NCI-H446 (cell line): ENCODE data around the gene FASTKD1.

ENCODE experiments used
- DNase-seq, 2 experiments: peaks; one replicate each; lab custom pipeline; 2025; lab: John Stamatoyannopoulos, UW

Gene FASTKD1

DNA sequence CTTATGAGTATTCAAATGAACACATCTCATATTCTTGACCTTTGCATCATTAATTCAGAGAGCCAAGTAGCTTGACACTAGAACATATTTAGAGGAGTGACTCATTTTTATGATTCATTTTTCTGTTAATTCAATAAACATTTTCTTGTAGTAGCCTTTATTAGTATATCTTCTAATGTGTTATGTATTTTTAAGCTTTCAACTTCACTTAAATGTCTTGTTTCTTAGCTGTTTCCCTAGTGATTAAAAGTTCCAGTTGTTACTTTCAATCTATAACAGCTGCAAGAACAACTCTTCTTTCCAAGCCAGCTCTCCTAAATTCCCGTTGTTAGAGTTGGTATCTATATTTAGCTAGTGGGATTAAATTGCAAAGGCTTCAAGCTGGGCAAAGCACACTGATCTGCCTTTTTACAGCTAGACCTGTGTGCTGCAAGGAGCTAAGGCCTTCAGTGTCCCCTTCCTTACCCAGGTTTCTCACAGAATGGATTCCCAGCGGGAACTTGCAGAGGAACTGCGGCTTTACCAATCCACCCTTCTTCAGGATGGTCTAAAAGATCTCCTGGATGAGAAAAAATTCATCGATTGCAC lies 64.3 kb downstream of the FASTKD1 start, which contains the start of gene KLHL41:
Gene KLHL41, plus strand, starts transcription at position 405 of the 588 bp plus-strand sequence. Its CDS starts 77 bp downstream, at position 482.
- no peak for DNase-seq

DNA sequence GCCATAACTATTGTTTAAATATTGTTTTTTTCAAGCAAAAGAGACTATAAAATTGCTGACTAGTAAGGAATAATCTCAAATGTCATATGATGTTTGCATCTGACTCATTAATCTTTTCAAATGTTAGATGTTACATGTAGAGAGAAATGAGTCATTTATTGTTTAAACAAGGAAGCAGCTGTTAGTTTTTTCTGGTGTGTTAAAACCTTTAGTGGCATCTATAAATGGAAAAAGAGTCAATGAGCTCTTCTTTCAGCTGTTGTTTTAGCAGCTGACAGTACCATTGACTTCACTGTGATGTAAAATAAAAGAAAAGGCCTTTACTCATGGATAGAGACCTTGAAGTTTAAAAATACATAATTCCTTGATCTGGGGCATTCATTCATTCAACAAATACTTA lies 66.0 kb downstream of the FASTKD1 start:
- peak; percentile 15 to 48 for DNase-seq

DNA sequence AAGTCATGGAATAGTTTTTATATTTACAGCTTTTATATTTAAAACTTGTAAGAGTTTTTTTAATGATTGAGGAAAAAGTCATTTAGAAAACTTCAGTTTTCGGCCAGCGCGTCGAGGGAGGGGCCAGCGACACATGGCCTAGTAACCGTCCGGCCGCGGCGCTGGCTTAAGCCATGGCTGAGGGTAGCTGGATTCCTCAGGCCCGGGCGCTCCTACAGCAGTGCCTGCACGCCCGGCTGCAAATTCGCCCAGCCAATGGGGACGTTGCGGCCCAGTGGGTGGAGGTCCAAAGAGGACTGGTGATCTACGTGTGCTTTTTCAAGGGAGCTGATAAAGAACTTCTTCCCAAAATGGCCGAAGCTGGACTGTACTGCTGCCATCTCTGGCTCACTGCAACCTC lies 69.0 kb downstream of the FASTKD1 start:
- no peak for DNase-seq

GRCh38 chr2:169495310-169495928 lies 78.2 kb downstream of the FASTKD1 start:
- DNase-seq, result no peak

- DNase-seq, result no peak
Measured at GRCh38 chr2:169493360-169493759, 80.3 kb downstream of the FASTKD1 start.

DNA sequence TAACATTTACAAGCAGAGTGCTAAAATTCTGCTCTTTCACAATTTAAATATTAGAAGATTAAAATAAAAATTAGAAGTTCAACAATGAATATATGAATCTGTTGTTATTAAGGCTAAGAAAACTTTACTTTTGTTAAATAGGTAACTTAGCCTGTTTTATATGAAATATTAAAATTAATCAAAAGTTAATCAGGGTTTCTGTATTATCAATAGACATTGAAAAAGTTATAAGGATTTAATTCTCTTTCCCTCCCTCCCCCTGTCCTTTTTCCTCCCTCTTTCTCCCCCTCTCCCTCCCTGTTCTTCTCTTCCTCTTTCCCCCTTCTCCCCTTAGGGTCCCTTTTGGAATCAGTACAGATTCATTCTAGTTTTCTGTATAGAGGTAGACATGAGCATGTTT lies 82.3 kb downstream of the FASTKD1 start:
- no peak for DNase-seq

- no peak for DNase-seq
Measured at GRCh38 chr2:169490834-169491233, 82.8 kb downstream of the FASTKD1 start.

DNA sequence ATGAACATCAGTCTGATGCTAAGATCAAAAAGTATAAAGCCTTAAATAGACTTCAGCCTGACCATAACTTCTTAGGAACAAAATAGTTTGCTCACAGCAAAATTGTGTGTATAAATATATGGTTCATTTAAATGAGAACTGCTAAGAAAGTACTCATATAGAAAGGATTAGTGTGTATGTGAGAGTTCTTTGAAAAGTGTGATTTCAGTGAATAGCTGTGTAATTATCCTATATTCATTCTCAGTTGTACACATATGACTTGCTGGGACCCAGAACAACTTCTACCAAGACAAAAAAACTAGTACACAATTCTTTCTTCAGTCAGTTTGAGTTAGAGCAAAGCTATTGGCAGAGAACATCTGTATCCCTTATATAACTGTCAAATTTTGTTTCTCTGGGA lies 87.2 kb downstream of the FASTKD1 start:
- no peak for DNase-seq

DNA sequence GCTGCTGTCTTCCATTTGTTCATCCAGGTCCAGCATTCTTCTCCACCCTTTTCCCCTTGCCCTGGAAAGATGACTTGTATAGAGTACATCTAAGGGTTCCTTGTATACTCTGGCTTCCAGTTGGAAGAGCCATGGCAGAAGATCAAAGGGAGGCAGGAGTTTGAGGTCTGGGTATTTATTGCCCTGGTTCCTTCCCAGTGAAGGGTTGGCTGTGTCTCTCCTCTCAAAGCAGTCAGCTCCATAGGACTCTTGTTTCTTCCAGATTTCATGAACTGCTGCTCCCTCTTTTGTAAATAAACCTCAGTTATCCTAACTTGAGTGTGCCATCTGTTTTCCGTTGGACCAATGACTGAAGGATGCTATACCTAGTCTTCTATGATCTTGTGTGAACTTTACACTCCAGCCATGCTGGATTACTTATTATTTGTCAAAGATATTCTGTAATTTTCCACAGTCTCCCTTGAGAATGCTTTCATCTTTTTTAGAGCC lies 88.0 kb downstream of the FASTKD1 start:
- no peak for DNase-seq

- no peak for DNase-seq
Measured at GRCh38 chr2:169480079-169480465, 93.6 kb downstream of the FASTKD1 start.
